Thoracic aorta (tissue), 2 donors: Measurements from ENCODE around the gene AMOTL2. TPM values are rescaled to one million over a fixed set of nuclear protein-coding genes. Genes with fewer than 3 reads are reported as not detected.

Experiments
- ATAC-seq: fragments of 150-250 bp; one replicate; pipeline ENCODE4 v1.8.0; 2017; ENCODE audit warnings: low read depth; ENCODE audit not compliant: insufficient number of reproducible peaks, low FRiP score
- DNase-seq: peaks from one replicate; pipeline ENCODE4 v3.0.0-alpha.2; 2020; ENCODE audit warnings: low spot score
- H3K27ac ChIP-seq, 2 donors: fragments of 200-600 bp; sonication (generic); 1 replicate in 1 of 2; 2 replicates in 1 of 2; pipeline ENCODE4 v1.5.1; 2016; ENCODE audit warnings: mild to moderate bottlenecking in 2 of 2, moderate library complexity in 2 of 2
- H3K27me3 ChIP-seq: fragments of 200-600 bp; sonication (generic); replicated peaks from 2 replicates; pipeline ENCODE4 v1.6.0; 2016; ENCODE audit warnings: mild to moderate bottlenecking; ENCODE audit not compliant: insufficient read depth
- H3K36me3 ChIP-seq: fragments of 200-600 bp; sonication (generic); one replicate; pipeline ENCODE4 v1.5.1; 2016
- H3K4me1 ChIP-seq, 2 donors: fragments of 200-600 bp; sonication (generic); 1 replicate in 1 of 2; 2 replicates in 1 of 2; pipeline versions ENCODE4 v1.5.1 to v1.6.0; 2016; ENCODE audit warnings: low read depth in 2 of 2, mild to moderate bottlenecking in 1 of 2; ENCODE audit not compliant: control insufficient read depth in 1 of 2
- H3K4me3 ChIP-seq: fragments of 200-600 bp; sonication (generic); 2 replicates; pipeline ENCODE4 v1.5.1; 2016; ENCODE audit warnings: mild to moderate bottlenecking
- H3K9me3 ChIP-seq: fragments of 200-600 bp; sonication (generic); 2 replicates; pipeline ENCODE4 v1.5.1; 2016
- total RNA-seq, 2 donors: library from RNA; depleted of rRNA; stranded (reverse); fragments of >200 nt; gene quantifications; one replicate each; pipeline versions ENCODE4 v1.1.0 to v1.2.3, GENCODE V29; 2016
- TF ChIP-seq, protein P1 (sequence below): fragments of 200-600 bp; sonication (generic); IDR thresholded peaks from one replicate; pipeline ENCODE4 v1.5.1; 2019; ENCODE audit warnings: antibody characterized with exemption

Gene AMOTL2
- total RNA-seq, 2 donors from 2014 or later: 62.4 to 161 TPM

DNA sequence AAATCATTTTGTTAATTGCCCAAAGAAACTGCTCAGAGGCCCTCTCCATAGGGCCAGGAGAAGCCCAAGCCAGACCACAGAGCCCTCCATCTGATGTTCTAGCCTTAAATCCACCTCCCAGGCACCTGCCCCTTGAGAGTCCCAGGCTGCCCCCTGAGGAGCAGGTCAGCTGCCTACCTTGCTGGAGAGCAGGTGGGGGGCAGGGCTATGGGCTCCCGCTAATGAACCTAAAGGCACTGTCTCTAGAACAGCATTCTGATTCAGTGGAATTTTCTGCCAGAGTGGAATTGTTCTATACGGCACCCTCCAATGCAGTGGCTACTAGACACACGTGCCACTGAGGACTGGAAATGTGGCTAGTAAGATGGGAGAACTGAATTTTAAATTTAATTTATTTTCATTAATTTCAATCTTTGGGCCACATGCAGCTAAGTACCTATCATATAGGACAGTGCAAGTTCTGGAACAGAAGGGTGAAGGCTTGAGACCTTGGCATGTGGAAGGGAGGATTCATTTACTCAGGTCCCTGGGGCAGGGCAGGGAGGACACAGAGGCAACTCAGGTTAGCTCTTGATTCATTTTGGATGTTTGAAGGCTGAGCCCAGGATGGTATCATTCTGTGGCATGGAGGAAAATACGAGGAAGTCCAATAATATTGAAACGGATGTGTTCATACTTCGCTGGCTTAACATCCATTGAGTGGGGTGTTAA is 11.4 kb downstream of the AMOTL2 start:
- Histone ChIP-seq H3K36me3 (peaks cover 75% of the 10 kb centered on the region), H3K27ac (peak overlapping the region; percentile 81 to 86), H3K4me1 (peaks cover 59 to 98% of the 10 kb centered on the region in 2 donors), H3K9me3 (no peaks in the 10 kb centered on the region), H3K4me3 (no peak overlapping the region), H3K27me3 (no peaks in the 10 kb centered on the region)
- ATAC-seq: no peak
- DNase-seq: no peak
- TF ChIP-seq, protein P1, sequence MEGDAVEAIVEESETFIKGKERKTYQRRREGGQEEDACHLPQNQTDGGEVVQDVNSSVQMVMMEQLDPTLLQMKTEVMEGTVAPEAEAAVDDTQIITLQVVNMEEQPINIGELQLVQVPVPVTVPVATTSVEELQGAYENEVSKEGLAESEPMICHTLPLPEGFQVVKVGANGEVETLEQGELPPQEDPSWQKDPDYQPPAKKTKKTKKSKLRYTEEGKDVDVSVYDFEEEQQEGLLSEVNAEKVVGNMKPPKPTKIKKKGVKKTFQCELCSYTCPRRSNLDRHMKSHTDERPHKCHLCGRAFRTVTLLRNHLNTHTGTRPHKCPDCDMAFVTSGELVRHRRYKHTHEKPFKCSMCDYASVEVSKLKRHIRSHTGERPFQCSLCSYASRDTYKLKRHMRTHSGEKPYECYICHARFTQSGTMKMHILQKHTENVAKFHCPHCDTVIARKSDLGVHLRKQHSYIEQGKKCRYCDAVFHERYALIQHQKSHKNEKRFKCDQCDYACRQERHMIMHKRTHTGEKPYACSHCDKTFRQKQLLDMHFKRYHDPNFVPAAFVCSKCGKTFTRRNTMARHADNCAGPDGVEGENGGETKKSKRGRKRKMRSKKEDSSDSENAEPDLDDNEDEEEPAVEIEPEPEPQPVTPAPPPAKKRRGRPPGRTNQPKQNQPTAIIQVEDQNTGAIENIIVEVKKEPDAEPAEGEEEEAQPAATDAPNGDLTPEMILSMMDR: no peak

DNA sequence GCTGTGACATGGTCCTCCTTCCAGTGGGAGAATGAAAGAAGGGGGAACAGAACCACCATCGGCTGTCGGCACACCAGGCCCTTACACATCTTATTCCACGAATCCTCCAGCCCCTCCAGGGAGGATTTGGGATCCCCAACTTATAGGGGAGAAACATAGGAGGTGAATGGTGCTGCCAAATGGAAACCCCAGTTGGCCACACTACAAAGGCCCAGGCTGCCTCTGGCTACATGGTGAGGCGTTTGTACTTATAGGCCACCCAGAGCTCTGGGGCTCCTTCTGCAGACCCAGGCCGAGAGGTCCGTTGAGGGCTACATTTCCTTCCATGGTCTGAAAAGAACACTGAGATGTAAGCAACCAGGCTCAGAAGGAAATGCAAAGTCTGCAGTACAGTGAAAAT is 12.0 kb downstream of the AMOTL2 start:
- peak overlapping the region; percentile 81 to 86 for H3K27ac ChIP-seq
- H3K27me3 ChIP-seq: no peaks in the 10 kb centered on the region
- DNase-seq: no peak
- no peaks in the 10 kb centered on the region for H3K9me3 ChIP-seq
- TF ChIP-seq, protein P1: no peak
- H3K36me3 ChIP-seq: peaks cover 74% of the 10 kb centered on the region
- H3K4me3 ChIP-seq: no peak overlapping the region
- H3K4me1 ChIP-seq: peaks cover 61 to 98% of the 10 kb centered on the region in 2 donors
- no peak for ATAC-seq

DNA sequence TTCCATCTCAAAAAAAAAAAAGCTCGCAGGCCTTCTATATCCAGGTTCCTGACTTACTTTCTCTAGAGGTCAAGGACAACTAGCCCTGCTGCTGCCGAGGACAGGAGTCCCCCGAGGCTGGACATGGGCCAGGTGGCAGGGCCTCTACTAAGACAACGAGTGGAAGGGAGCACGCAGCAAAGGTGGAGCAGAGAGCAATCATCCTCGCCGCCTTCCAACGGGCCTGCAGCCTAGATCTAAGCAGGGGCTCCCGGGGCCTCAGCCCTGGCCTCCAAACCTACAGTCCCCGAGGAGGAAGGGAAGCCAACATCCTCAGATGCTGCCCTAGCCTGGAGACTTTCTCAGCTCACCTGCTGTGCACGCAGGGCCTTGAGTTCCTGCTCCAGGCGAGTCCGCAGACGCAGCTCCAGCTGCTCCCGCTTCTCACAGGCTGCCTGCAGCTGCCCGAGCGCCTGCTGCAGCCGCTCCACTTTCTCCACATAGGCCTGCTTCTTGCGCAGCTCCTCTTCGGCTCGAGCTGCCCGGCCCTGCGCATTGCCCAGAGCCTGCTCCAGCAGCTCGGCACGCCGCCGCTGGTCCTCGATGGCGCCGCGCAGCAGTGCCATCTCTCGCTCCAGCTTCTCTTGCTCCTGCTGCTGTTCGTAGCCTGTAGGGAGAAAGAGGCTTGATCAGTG is 12.9 kb downstream of the AMOTL2 start:
- peaks cover 80% of the 10 kb centered on the region for H3K36me3 ChIP-seq
- TF ChIP-seq, protein P1: no peak
- H3K27ac ChIP-seq: peak overlapping the region; percentile 81 to 86

DNA sequence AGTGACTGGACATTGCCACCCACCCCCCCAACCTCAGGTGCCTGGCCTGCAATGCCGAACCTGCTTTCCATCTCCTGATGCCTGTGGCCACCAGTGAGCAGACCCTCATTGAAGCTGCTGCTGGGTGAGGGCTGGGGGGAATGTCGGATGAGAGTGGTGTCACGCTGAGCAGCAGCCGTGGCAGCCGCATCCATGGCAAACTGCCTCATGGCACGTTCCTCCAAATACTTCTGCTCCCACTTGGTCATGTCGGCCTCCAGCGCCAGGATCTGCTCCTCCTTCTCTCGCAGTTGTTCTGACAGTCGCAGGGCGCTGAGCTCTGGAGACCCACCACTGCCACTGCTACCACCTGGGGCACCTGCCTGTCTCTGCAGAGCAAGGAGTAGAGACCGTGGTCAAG is 14.2 kb downstream of the AMOTL2 start:
- DNase-seq (no peak), ATAC-seq (no peak)
- Histone ChIP-seq H3K27ac (peak overlapping the region; percentile 81 to 86), H3K4me1 (peaks cover 60 to 90% of the 10 kb centered on the region in 2 donors), H3K4me3 (no peak overlapping the region), H3K36me3 (peaks cover 76% of the 10 kb centered on the region), H3K27me3 (no peaks in the 10 kb centered on the region), H3K9me3 (no peaks in the 10 kb centered on the region)
- TF ChIP-seq, protein P1: no peak

More for the DNA sequence above, 12.9 kb downstream of the AMOTL2 start:
- peaks cover 68 to 98% of the 10 kb centered on the region in 2 donors for H3K4me1 ChIP-seq
- H3K4me3 ChIP-seq: no peak overlapping the region
- H3K9me3 ChIP-seq: no peaks in the 10 kb centered on the region
- ATAC-seq: no peak
- no peak for DNase-seq
- H3K27me3 ChIP-seq: no peaks in the 10 kb centered on the region
